ENCODE results near the gene DIPK1B. TPM values are rescaled to one million over a fixed set of nuclear protein-coding genes. Genes with fewer than 3 reads are reported as not detected.

Gene DIPK1B
- total RNA-seq, 2 donors from 2014 or later = 2.0 to 25.7 TPM

- Histone ChIP-seq H3K27ac (no peak overlapping the region), H3K27me3 (no peaks in the 10 kb centered on the region), H3K4me3 (no peak overlapping the region), H3K36me3 (replicated peaks in 1 of 2; ENCODE audit: insufficient read depth in 1 of 2, low read depth in 2 of 2) (no peaks in the 10 kb centered on the region), H3K9me3 (peaks cover 0 to 6% (median 0%) of the 10 kb centered on the region in 3 donors), H3K4me1 (no peaks in the 10 kb centered on the region)
- ATAC-seq = no peak
- intact Hi-C loops (cut with DNase I) = no loop called here
- no peak for TF ChIP-seq POLR2A (IDR thresholded peaks at IDR 0.05)
- no peak for TF ChIP-seq CTCF (IDR thresholded peaks at IDR 0.05)
- 83 to 88% methylated on average over 4 of the region's 4 CpGs for WGBS, 2 donors
- DNase-seq = no peak
These were observed 43.7 kb downstream of the DIPK1B start for GRCh38 chr9:136756134-136756438.

- no peaks in the 10 kb centered on the region for H3K36me3 ChIP-seq (replicated peaks in 1 of 2; ENCODE audit: insufficient read depth in 1 of 2, low read depth in 2 of 2)
- TF ChIP-seq CTCF (IDR thresholded peaks at IDR 0.05) (no peak), POLR2A (IDR thresholded peaks at IDR 0.05) (no peak)
- H3K4me1 ChIP-seq = no peaks in the 10 kb centered on the region
- H3K27me3 ChIP-seq = no peaks in the 10 kb centered on the region
- intact Hi-C loops (cut with DNase I) = no loop called here
- ATAC-seq (no peak), DNase-seq (no peak)
- no peak overlapping the region for H3K27ac ChIP-seq
- 90 to 91% methylated on average over 16 to 18 of the region's 18 CpGs for WGBS, 2 donors
- no peak overlapping the region for H3K4me3 ChIP-seq
- H3K9me3 ChIP-seq = peaks cover 0 to 6% (median 0%) of the 10 kb centered on the region in 3 donors
These were observed 44.5 kb downstream of the DIPK1B start for GRCh38 chr9:136756836-136757235.

GRCh38 chr9:136757328-136757727, 45.0 kb downstream of the DIPK1B start:
- intact Hi-C loops (cut with DNase I) = no loop called here
- no peak for TF ChIP-seq CTCF (IDR thresholded peaks at IDR 0.05)
- TF ChIP-seq POLR2A (IDR thresholded peaks at IDR 0.05) = no peak

GRCh38 chr9:136757751-136758140, 45.4 kb downstream of the DIPK1B start:
- TF ChIP-seq CTCF (IDR thresholded peaks at IDR 0.05) (no peak), POLR2A (IDR thresholded peaks at IDR 0.05) (no peak)
- 82 to 95% methylated on average over 4 to 12 of the region's 20 CpGs for WGBS, 2 donors
- Histone ChIP-seq H3K9me3 (peaks cover 0 to 6% (median 0%) of the 10 kb centered on the region in 3 donors), H3K27ac (no peak overlapping the region), H3K27me3 (no peaks in the 10 kb centered on the region), H3K36me3 (replicated peaks in 1 of 2; ENCODE audit: insufficient read depth in 1 of 2, low read depth in 2 of 2) (no peaks in the 10 kb centered on the region), H3K4me1 (no peaks in the 10 kb centered on the region), H3K4me3 (no peak overlapping the region)
- no peak for ATAC-seq
- intact Hi-C loops (cut with DNase I) = no loop called here
- no peak for DNase-seq

More at GRCh38 chr9:136757328-136757727, 45.0 kb downstream of the DIPK1B start:
- Histone ChIP-seq H3K27ac (no peak overlapping the region), H3K4me1 (no peaks in the 10 kb centered on the region), H3K4me3 (no peak overlapping the region), H3K9me3 (peaks cover 0 to 6% (median 0%) of the 10 kb centered on the region in 3 donors), H3K36me3 (replicated peaks in 1 of 2; ENCODE audit: insufficient read depth in 1 of 2, low read depth in 2 of 2) (no peaks in the 10 kb centered on the region), H3K27me3 (no peaks in the 10 kb centered on the region)
- no peak for ATAC-seq
- no peak for DNase-seq
- 88 to 89% methylated on average over 10 to 19 of the region's 20 CpGs for WGBS, 2 donors

- no peak for DNase-seq
- ATAC-seq = no peak
- Histone ChIP-seq H3K27ac (no peak overlapping the region), H3K4me3 (no peak overlapping the region), H3K4me1 (no peaks in the 10 kb centered on the region), H3K27me3 (no peaks in the 10 kb centered on the region), H3K9me3 (peaks cover 0 to 6% (median 0%) of the 10 kb centered on the region in 3 donors), H3K36me3 (replicated peaks in 1 of 2; ENCODE audit: insufficient read depth in 1 of 2, low read depth in 2 of 2) (no peaks in the 10 kb centered on the region)
- TF ChIP-seq POLR2A (IDR thresholded peaks at IDR 0.05) = no peak
- no peak for TF ChIP-seq CTCF (IDR thresholded peaks at IDR 0.05)
- intact Hi-C loops (cut with DNase I) = no loop called here
- 65% methylated on average over 7 of the region's 9 CpGs; no CpG with 5 or more reads in 1 of the 2 donors for WGBS, 2 donors
These were observed 46.6 kb downstream of the DIPK1B start for GRCh38 chr9:136759001-136759400.
